Measurements from ENCODE around the gene TANC1. TPM values are rescaled to one million over a fixed set of nuclear protein-coding genes. Genes with fewer than 3 reads are reported as not detected.
A peak's percentile ranks its signal among the peaks of the same experiment; 100 is the strongest.

The TANC1 gene
- total RNA-seq, 1 donor from 2014 or later = 61.9 TPM

GRCh38 chr2:158969162-158969714 lies 798 bp downstream of the TANC1 start:
- Histone ChIP-seq H3K36me3 (no peaks in the 10 kb centered on the region), H3K9me3 (no peaks in the 10 kb centered on the region), H3K4me1 (peaks cover 53% of the 10 kb centered on the region), H3K27ac (peak overlapping the region; percentile 80), H3K27me3 (no peaks in the 10 kb centered on the region), H3K4me3 (peak overlapping the region; percentile 88 to 92)
- intact Hi-C loops (cut with DNase I) = no loop called here
- TF ChIP-seq CTCF (IDR thresholded peaks at IDR 0.05) (no peak), POLR2AphosphoS5 (IDR thresholded peaks at IDR 0.05; ENCODE audit: insufficient read depth in 1 of 2, low read depth in 1 of 2) (no peak), POLR2A (IDR thresholded peaks at IDR 0.05) (no peak)
- no peak for DNase-seq (ENCODE audit: extremely low spot score in 2 of 2)

GRCh38 chr2:158969715-158970240 lies 1.3 kb downstream of the TANC1 start:
- H3K27ac ChIP-seq = peak overlapping the region; percentile 80
- H3K36me3 ChIP-seq = no peaks in the 10 kb centered on the region
- intact Hi-C loops (cut with DNase I) = no loop called here
- H3K4me3 ChIP-seq = peak overlapping the region; percentile 88 to 92
- H3K27me3 ChIP-seq = no peaks in the 10 kb centered on the region
- peaks cover 53% of the 10 kb centered on the region for H3K4me1 ChIP-seq
- TF ChIP-seq POLR2A (IDR thresholded peaks at IDR 0.05) (no peak), POLR2AphosphoS5 (IDR thresholded peaks at IDR 0.05; ENCODE audit: insufficient read depth in 1 of 2, low read depth in 1 of 2) (peak in 1 of 2 donors; percentile 10)
- DNase-seq (ENCODE audit: extremely low spot score in 2 of 2) = no peak
- H3K9me3 ChIP-seq = no peaks in the 10 kb centered on the region

- Histone ChIP-seq H3K27me3 (no peaks in the 10 kb centered on the region), H3K9me3 (no peaks in the 10 kb centered on the region), H3K27ac (peak overlapping the region; percentile 80), H3K36me3 (no peaks in the 10 kb centered on the region), H3K4me3 (peak overlapping the region; percentile 88 to 92), H3K4me1 (peaks cover 53% of the 10 kb centered on the region)
- TF ChIP-seq CTCF (IDR thresholded peaks at IDR 0.05) (no peak), POLR2A (IDR thresholded peaks at IDR 0.05) (no peak), POLR2AphosphoS5 (IDR thresholded peaks at IDR 0.05; ENCODE audit: insufficient read depth in 1 of 2, low read depth in 1 of 2) (no peak)
- intact Hi-C loops (cut with DNase I) = no loop called here
- no peak for DNase-seq (ENCODE audit: extremely low spot score in 2 of 2)
Measured at GRCh38 chr2:158970241-158970751, 1.9 kb downstream of the TANC1 start.

GRCh38 chr2:158973116-158973956 lies 4.9 kb downstream of the TANC1 start:
- Histone ChIP-seq H3K4me3 (no peak overlapping the region), H3K27ac (no peak overlapping the region), H3K36me3 (no peaks in the 10 kb centered on the region), H3K27me3 (no peaks in the 10 kb centered on the region), H3K4me1 (peaks cover 43% of the 10 kb centered on the region), H3K9me3 (no peaks in the 10 kb centered on the region)
- DNase-seq (ENCODE audit: extremely low spot score in 2 of 2) = no peak
- intact Hi-C loops (cut with DNase I) = no loop called here
- TF ChIP-seq CTCF (IDR thresholded peaks at IDR 0.05) = no peak

- H3K36me3 ChIP-seq = no peaks in the 10 kb centered on the region
- no peaks in the 10 kb centered on the region for H3K9me3 ChIP-seq
- no peak overlapping the region for H3K4me3 ChIP-seq
- no peaks in the 10 kb centered on the region for H3K27me3 ChIP-seq
- H3K4me1 ChIP-seq = peaks cover 37% of the 10 kb centered on the region
- no peak for TF ChIP-seq CTCF (IDR thresholded peaks at IDR 0.05)
- no peak for TF ChIP-seq POLR2AphosphoS5 (IDR thresholded peaks at IDR 0.05; ENCODE audit: insufficient read depth in 1 of 2, low read depth in 1 of 2)
- no peak for TF ChIP-seq POLR2A (IDR thresholded peaks at IDR 0.05)
- no peak overlapping the region for H3K27ac ChIP-seq
- intact Hi-C loops (cut with DNase I) = no loop called here
- DNase-seq (ENCODE audit: extremely low spot score in 2 of 2) = no peak
Measured at GRCh38 chr2:158975271-158975921, 7.0 kb downstream of the TANC1 start.

All from vagina (tissue), 2 donors.